Lower leg skin (tissue), 3 donors: ENCODE results near the gene PTPRU.

Source experiments
- POLR2A ChIP-seq, 2 donors: fragments of 450-650 bp; IDR thresholded peaks; one replicate each; pipeline ENCODE4 v1.6.1; 2016 to 2017; ENCODE audit warnings: antibody characterized with exemption in 2 of 2, mild to moderate bottlenecking in 1 of 2, moderate library complexity in 1 of 2
- TF ChIP-seq, protein P1 (sequence below), 3 donors: fragments of 450-650 bp; IDR thresholded peaks; one replicate each; pipeline ENCODE4 v1.5.1; 2016; ENCODE audit warnings: antibody characterized with exemption in 3 of 3, mild to moderate bottlenecking in 3 of 3, moderate library complexity in 2 of 3

GRCh38 chr1:29264773-29265389 is 28.6 kb downstream of the PTPRU start:
- TF ChIP-seq, protein P1, sequence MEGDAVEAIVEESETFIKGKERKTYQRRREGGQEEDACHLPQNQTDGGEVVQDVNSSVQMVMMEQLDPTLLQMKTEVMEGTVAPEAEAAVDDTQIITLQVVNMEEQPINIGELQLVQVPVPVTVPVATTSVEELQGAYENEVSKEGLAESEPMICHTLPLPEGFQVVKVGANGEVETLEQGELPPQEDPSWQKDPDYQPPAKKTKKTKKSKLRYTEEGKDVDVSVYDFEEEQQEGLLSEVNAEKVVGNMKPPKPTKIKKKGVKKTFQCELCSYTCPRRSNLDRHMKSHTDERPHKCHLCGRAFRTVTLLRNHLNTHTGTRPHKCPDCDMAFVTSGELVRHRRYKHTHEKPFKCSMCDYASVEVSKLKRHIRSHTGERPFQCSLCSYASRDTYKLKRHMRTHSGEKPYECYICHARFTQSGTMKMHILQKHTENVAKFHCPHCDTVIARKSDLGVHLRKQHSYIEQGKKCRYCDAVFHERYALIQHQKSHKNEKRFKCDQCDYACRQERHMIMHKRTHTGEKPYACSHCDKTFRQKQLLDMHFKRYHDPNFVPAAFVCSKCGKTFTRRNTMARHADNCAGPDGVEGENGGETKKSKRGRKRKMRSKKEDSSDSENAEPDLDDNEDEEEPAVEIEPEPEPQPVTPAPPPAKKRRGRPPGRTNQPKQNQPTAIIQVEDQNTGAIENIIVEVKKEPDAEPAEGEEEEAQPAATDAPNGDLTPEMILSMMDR (IDR thresholded peaks at IDR 0.05), result no peak
- TF ChIP-seq POLR2A (IDR thresholded peaks at IDR 0.05), result no peak
